ENCODE measurements around the gene LCN9.

The LCN9 gene

DNA sequence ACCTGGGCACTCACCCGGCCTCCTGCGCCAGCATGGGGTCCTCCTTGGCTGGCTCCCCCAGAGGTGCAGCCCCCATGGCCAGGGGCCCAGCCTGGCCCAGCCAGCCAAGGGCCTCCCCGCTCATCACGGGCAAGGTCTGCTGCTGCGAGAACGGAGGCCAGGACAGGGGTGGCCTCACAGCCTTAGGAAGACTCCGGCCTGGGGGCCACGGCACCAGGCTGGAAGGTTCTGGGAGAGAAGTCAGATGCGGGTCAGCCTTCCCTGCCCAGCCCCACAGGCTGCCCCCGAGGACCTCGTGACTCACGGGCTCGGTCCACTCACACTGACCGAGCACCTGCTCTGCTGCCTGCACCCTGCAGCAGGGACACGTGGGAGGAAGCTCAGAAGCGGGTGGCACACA is 31.9 kb downstream of the LCN9 start:
- no peak overlapping the region for H3K9ac ChIP-seq (ENCODE audit: low read depth, low read length)
- no peaks in the 10 kb centered on the region for H3K27me3 ChIP-seq (ENCODE audit: control insufficient read depth, insufficient read depth, low read length)
- H3K4me1 ChIP-seq (ENCODE audit: control insufficient read depth, insufficient read depth, low read length): no peaks in the 10 kb centered on the region
- no peak overlapping the region for H3K4me3 ChIP-seq (ENCODE audit: low read depth, low read length)
- H3K9me3 ChIP-seq (ENCODE audit: control insufficient read depth, insufficient read depth, low read length): no peaks in the 10 kb centered on the region
- no peaks in the 10 kb centered on the region for H3K36me3 ChIP-seq (ENCODE audit: control insufficient read depth, insufficient read depth, low read length)

GRCh38 chr9:135695642-135696041 is 32.5 kb downstream of the LCN9 start:
- Histone ChIP-seq H3K4me1 (ENCODE audit: control insufficient read depth, insufficient read depth, low read length) (no peaks in the 10 kb centered on the region), H3K9me3 (ENCODE audit: control insufficient read depth, insufficient read depth, low read length) (no peaks in the 10 kb centered on the region), H3K36me3 (ENCODE audit: control insufficient read depth, insufficient read depth, low read length) (no peaks in the 10 kb centered on the region), H3K4me3 (ENCODE audit: low read depth, low read length) (no peak overlapping the region), H3K9ac (ENCODE audit: low read depth, low read length) (no peak overlapping the region), H3K27me3 (ENCODE audit: control insufficient read depth, insufficient read depth, low read length) (no peaks in the 10 kb centered on the region)

- Histone ChIP-seq H3K9me3 (ENCODE audit: control insufficient read depth, insufficient read depth, low read length) (no peaks in the 10 kb centered on the region), H3K4me3 (ENCODE audit: low read depth, low read length) (no peak overlapping the region), H3K27me3 (ENCODE audit: control insufficient read depth, insufficient read depth, low read length) (no peaks in the 10 kb centered on the region), H3K4me1 (ENCODE audit: control insufficient read depth, insufficient read depth, low read length) (no peaks in the 10 kb centered on the region), H3K9ac (ENCODE audit: low read depth, low read length) (no peak overlapping the region), H3K36me3 (ENCODE audit: control insufficient read depth, insufficient read depth, low read length) (no peaks in the 10 kb centered on the region)
Observed at GRCh38 chr9:135696446-135696845, 33.3 kb downstream of the LCN9 start.

- no peaks in the 10 kb centered on the region for H3K4me1 ChIP-seq (ENCODE audit: control insufficient read depth, insufficient read depth, low read length)
- H3K9ac ChIP-seq (ENCODE audit: low read depth, low read length): no peak overlapping the region
- no peaks in the 10 kb centered on the region for H3K9me3 ChIP-seq (ENCODE audit: control insufficient read depth, insufficient read depth, low read length)
- no peaks in the 10 kb centered on the region for H3K36me3 ChIP-seq (ENCODE audit: control insufficient read depth, insufficient read depth, low read length)
- no peaks in the 10 kb centered on the region for H3K27me3 ChIP-seq (ENCODE audit: control insufficient read depth, insufficient read depth, low read length)
- H3K4me3 ChIP-seq (ENCODE audit: low read depth, low read length): no peak overlapping the region
Observed at GRCh38 chr9:135697226-135697625, 34.1 kb downstream of the LCN9 start.

DNA sequence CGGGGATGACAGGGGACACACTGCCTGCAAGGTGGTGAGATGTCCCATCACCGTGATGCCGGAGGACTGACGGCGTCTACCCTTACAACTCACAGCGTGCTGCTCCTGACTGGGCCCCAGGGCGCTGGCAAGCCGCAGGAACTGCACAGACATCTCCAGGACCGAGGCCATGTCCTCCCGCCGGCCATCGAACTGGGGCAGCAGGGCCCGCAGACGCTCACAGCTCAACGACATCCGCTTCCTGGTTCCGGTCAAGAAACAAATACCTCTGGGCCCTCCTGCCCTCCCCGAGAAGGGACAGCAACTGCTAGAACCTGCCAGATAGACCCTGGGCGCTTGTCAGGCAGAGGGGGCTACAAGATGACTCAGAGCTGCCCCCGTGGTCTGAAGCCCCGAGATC is 35.1 kb downstream of the LCN9 start:
- H3K4me1 ChIP-seq (ENCODE audit: control insufficient read depth, insufficient read depth, low read length): no peaks in the 10 kb centered on the region
- H3K36me3 ChIP-seq (ENCODE audit: control insufficient read depth, insufficient read depth, low read length): no peaks in the 10 kb centered on the region
- no peaks in the 10 kb centered on the region for H3K9me3 ChIP-seq (ENCODE audit: control insufficient read depth, insufficient read depth, low read length)
- no peak overlapping the region for H3K4me3 ChIP-seq (ENCODE audit: low read depth, low read length)
- H3K27me3 ChIP-seq (ENCODE audit: control insufficient read depth, insufficient read depth, low read length): no peaks in the 10 kb centered on the region
- no peak overlapping the region for H3K9ac ChIP-seq (ENCODE audit: low read depth, low read length)

GRCh38 chr9:135698767-135699166 is 35.7 kb downstream of the LCN9 start:
- H3K9me3 ChIP-seq (ENCODE audit: control insufficient read depth, insufficient read depth, low read length): no peaks in the 10 kb centered on the region
- H3K36me3 ChIP-seq (ENCODE audit: control insufficient read depth, insufficient read depth, low read length): no peaks in the 10 kb centered on the region
- no peak overlapping the region for H3K9ac ChIP-seq (ENCODE audit: low read depth, low read length)
- no peak overlapping the region for H3K4me3 ChIP-seq (ENCODE audit: low read depth, low read length)
- no peaks in the 10 kb centered on the region for H3K4me1 ChIP-seq (ENCODE audit: control insufficient read depth, insufficient read depth, low read length)
- H3K27me3 ChIP-seq (ENCODE audit: control insufficient read depth, insufficient read depth, low read length): no peaks in the 10 kb centered on the region

- H3K9me3 ChIP-seq (ENCODE audit: control insufficient read depth, insufficient read depth, low read length): no peaks in the 10 kb centered on the region
- H3K36me3 ChIP-seq (ENCODE audit: control insufficient read depth, insufficient read depth, low read length): no peaks in the 10 kb centered on the region
- H3K4me3 ChIP-seq (ENCODE audit: low read depth, low read length): no peak within 1 kb of the TSS
- no peaks in the 10 kb centered on the region for H3K4me1 ChIP-seq (ENCODE audit: control insufficient read depth, insufficient read depth, low read length)
- H3K9ac ChIP-seq (ENCODE audit: low read depth, low read length): no peak within 1 kb of the TSS
- no peaks in the 10 kb centered on the region for H3K27me3 ChIP-seq (ENCODE audit: control insufficient read depth, insufficient read depth, low read length)
Observed at GRCh38 chr9:135699440-135699839, 36.3 kb downstream of the LCN9 start, which contains the start of gene SOHLH1. Gene SOHLH1, minus strand, starts transcription at chr9:135699481. Its CDS starts 14 bp downstream, at chr9:135699467.

GRCh38 chr9:135700525-135700924 is 37.4 kb downstream of the LCN9 start:
- H3K9me3 ChIP-seq (ENCODE audit: control insufficient read depth, insufficient read depth, low read length): no peaks in the 10 kb centered on the region
- H3K9ac ChIP-seq (ENCODE audit: low read depth, low read length): no peak overlapping the region
- no peak overlapping the region for H3K4me3 ChIP-seq (ENCODE audit: low read depth, low read length)
- no peaks in the 10 kb centered on the region for H3K36me3 ChIP-seq (ENCODE audit: control insufficient read depth, insufficient read depth, low read length)
- no peaks in the 10 kb centered on the region for H3K27me3 ChIP-seq (ENCODE audit: control insufficient read depth, insufficient read depth, low read length)
- H3K4me1 ChIP-seq (ENCODE audit: control insufficient read depth, insufficient read depth, low read length): no peaks in the 10 kb centered on the region

- Histone ChIP-seq H3K9ac (ENCODE audit: low read depth, low read length) (no peak overlapping the region), H3K9me3 (ENCODE audit: control insufficient read depth, insufficient read depth, low read length) (no peaks in the 10 kb centered on the region), H3K27me3 (ENCODE audit: control insufficient read depth, insufficient read depth, low read length) (no peaks in the 10 kb centered on the region), H3K4me1 (ENCODE audit: control insufficient read depth, insufficient read depth, low read length) (no peaks in the 10 kb centered on the region), H3K4me3 (ENCODE audit: low read depth, low read length) (no peak overlapping the region), H3K36me3 (ENCODE audit: control insufficient read depth, insufficient read depth, low read length) (no peaks in the 10 kb centered on the region)
Observed at GRCh38 chr9:135701067-135701958, 38.2 kb downstream of the LCN9 start.

- H3K4me3 ChIP-seq (ENCODE audit: low read depth, low read length): no peak within 1 kb of the TSS
- no peak within 1 kb of the TSS for H3K9ac ChIP-seq (ENCODE audit: low read depth, low read length)
- H3K4me1 ChIP-seq (ENCODE audit: control insufficient read depth, insufficient read depth, low read length): no peaks in the 10 kb centered on the region
- no peaks in the 10 kb centered on the region for H3K36me3 ChIP-seq (ENCODE audit: control insufficient read depth, insufficient read depth, low read length)
- H3K27me3 ChIP-seq (ENCODE audit: control insufficient read depth, insufficient read depth, low read length): no peaks in the 10 kb centered on the region
- no peaks in the 10 kb centered on the region for H3K9me3 ChIP-seq (ENCODE audit: control insufficient read depth, insufficient read depth, low read length)
Observed at GRCh38 chr9:135701959-135702721, 39.0 kb downstream of the LCN9 start, which contains the start of gene KCNT1. Gene KCNT1, plus strand, starts transcription at chr9:135702185. Its CDS starts 74 bp downstream, at chr9:135702259.

- H3K9ac ChIP-seq (ENCODE audit: low read depth, low read length): no peak overlapping the region
- H3K27me3 ChIP-seq (ENCODE audit: control insufficient read depth, insufficient read depth, low read length): no peaks in the 10 kb centered on the region
- H3K4me3 ChIP-seq (ENCODE audit: low read depth, low read length): no peak overlapping the region
- no peaks in the 10 kb centered on the region for H3K4me1 ChIP-seq (ENCODE audit: control insufficient read depth, insufficient read depth, low read length)
- no peaks in the 10 kb centered on the region for H3K9me3 ChIP-seq (ENCODE audit: control insufficient read depth, insufficient read depth, low read length)
- H3K36me3 ChIP-seq (ENCODE audit: control insufficient read depth, insufficient read depth, low read length): no peaks in the 10 kb centered on the region
Observed at GRCh38 chr9:135703726-135704125, 40.6 kb downstream of the LCN9 start.

- no peak overlapping the region for H3K9ac ChIP-seq (ENCODE audit: low read depth, low read length)
- no peaks in the 10 kb centered on the region for H3K4me1 ChIP-seq (ENCODE audit: control insufficient read depth, insufficient read depth, low read length)
- H3K27me3 ChIP-seq (ENCODE audit: control insufficient read depth, insufficient read depth, low read length): no peaks in the 10 kb centered on the region
- no peak overlapping the region for H3K4me3 ChIP-seq (ENCODE audit: low read depth, low read length)
- no peaks in the 10 kb centered on the region for H3K9me3 ChIP-seq (ENCODE audit: control insufficient read depth, insufficient read depth, low read length)
- H3K36me3 ChIP-seq (ENCODE audit: control insufficient read depth, insufficient read depth, low read length): no peaks in the 10 kb centered on the region
Observed at GRCh38 chr9:135704483-135704882, 41.4 kb downstream of the LCN9 start.

Measured in iPS-15b (cell line).